ENCODE data around the gene RIN3. TPM values are rescaled to one million over a fixed set of nuclear protein-coding genes. Genes with fewer than 3 reads are reported as not detected.

Gene RIN3
- polyA plus RNA-seq, 3 donors = 42.8 to 144 (median 54.6) TPM

DNA sequence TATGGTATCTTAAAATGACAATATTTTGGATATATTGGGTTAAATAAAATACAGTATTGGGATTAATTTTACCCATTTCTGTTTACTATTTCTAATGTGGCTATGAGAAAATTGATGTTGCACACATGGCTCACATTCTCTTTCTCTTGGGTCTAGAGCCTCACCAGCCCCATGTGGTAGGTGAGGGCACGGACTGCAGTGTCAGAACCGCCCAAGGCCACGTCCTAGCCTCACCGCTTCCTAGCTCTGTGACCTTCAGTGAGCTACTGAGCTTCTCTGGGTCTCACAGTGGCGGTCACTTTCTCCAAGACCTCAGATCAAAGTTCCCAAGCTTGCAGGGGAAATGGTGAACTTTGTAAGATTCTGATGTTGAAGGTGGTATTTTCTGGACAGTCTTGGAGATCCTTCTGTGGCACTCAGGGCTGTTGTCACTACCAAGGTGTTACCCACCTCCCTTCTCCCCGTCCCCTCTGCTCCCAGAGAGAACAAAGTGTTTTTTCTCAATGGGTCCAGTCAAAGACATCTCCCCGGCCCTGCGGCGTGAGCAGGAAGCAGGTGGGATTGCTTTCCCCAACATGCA, 87.6 kb downstream of the RIN3 start:
- no peak for DNase-seq
- Mint-ChIP-seq H3K9me3 (peaks cover 0 to 5% (median under 1%) of the 10 kb centered on the region in 7 donors), H3K27me3 (ENCODE audit: low read depth in 3 of 3) (peaks cover 0 to 3% (median 2%) of the 10 kb centered on the region in 3 donors), H3K27ac (peak overlapping the region in 2 of 7 donors; percentile 68 to 76), H3K4me3 (no peak overlapping the region), H3K4me1 (peaks cover 40% of the 10 kb centered on the region), H3K36me3 (peaks cover 61 to 66% of the 10 kb centered on the region in 2 donors)
- Histone ChIP-seq H3K36me3 (replicated peaks in 1 of 2; ENCODE audit: control insufficient read depth in 1 of 2, insufficient read depth in 2 of 2, low read length in 2 of 2) (peaks cover 14 to 79% of the 10 kb centered on the region in 2 donors), H3K27ac (ENCODE audit: low read depth in 1 of 2, low read length in 2 of 2) (no peak overlapping the region), H3K4me3 (replicated peaks in 1 of 3; ENCODE audit: low read depth in 2 of 3, low read length in 3 of 3) (no peak overlapping the region), H3K9ac (ENCODE audit: insufficient read depth, low read length, poor library complexity, severe bottlenecking) (no peak overlapping the region), H3K9me3 (replicated peaks in 1 of 2; ENCODE audit: control insufficient read depth in 1 of 2, insufficient read depth in 1 of 2, low read length in 2 of 2) (no peaks in the 10 kb centered on the region), H2AFZ (ENCODE audit: insufficient read depth, low read depth, low read length, poor library complexity, severe bottlenecking) (no peak overlapping the region), H3K79me2 (ENCODE audit: insufficient read depth, low read length) (peaks cover 19% of the 10 kb centered on the region), H3K4me1 (ENCODE audit: control insufficient read depth in 1 of 2, insufficient read depth in 2 of 2, low read length in 2 of 2) (peaks cover 22 to 23% of the 10 kb centered on the region in 2 donors), H3K4me2 (replicated peaks; ENCODE audit: extremely low read depth, low read length, poor library complexity, severe bottlenecking) (no peak overlapping the region), H3K27me3 (ENCODE audit: control insufficient read depth in 2 of 2, insufficient read depth in 2 of 2, low read length in 2 of 2) (no peaks in the 10 kb centered on the region), H4K20me1 (ENCODE audit: insufficient read depth, low read length) (peaks cover 100% of the 10 kb centered on the region)
- 99% methylated on average over 8 of the region's 9 CpGs for WGBS (ENCODE audit: insufficient coverage)
- intact Hi-C loops (cut with micrococcal nuclease) = no loop called here
- TF ChIP-seq CTCF (IDR thresholded peaks at IDR 0.05) = no peak

DNA sequence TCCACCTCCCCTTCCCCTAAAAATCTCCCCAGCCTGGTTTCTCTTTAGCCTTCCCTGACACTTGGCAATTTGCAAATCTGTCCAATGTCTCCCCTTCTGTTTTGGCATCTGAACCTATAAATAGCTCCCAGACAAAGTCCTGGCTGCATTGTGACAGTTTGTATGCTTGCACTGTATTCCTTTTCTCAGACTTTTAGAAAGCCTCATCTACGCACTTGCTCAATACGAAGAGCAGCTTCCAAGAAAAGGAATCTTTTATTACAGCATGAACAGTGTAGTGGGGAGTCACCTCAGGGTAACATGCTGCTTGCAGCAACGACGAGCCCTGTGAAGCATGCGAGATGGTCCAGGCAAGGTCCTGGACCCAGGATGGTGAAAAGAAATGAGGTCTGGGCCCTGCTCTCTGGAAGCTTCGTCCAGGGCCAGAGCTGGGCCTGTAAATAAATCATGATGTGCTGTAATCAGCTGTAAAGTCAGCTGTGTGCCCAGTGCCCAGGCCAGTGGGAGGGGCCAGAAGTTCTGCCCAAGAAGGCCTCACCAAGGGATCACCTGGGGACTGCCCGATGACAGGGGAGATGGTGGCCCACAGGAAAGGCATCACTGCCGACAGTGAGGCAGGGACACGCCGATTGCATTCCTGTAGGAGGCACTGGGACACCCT, 88.3 kb downstream of the RIN3 start:
- no peak overlapping the region for H3K4me3 Mint-ChIP-seq
- peaks cover 8 to 79% of the 10 kb centered on the region in 2 donors for H3K36me3 ChIP-seq (replicated peaks in 1 of 2; ENCODE audit: control insufficient read depth in 1 of 2, insufficient read depth in 2 of 2, low read length in 2 of 2)
- H4K20me1 ChIP-seq (ENCODE audit: insufficient read depth, low read length) = peaks cover 100% of the 10 kb centered on the region
- intact Hi-C loops (cut with micrococcal nuclease) = no loop called here
- H3K27me3 ChIP-seq (ENCODE audit: control insufficient read depth in 2 of 2, insufficient read depth in 2 of 2, low read length in 2 of 2) = no peaks in the 10 kb centered on the region
- no peak overlapping the region for H3K27ac ChIP-seq (ENCODE audit: low read depth in 1 of 2, low read length in 2 of 2)
- peaks cover 59 to 64% of the 10 kb centered on the region in 2 donors for H3K36me3 Mint-ChIP-seq
- H3K79me2 ChIP-seq (ENCODE audit: insufficient read depth, low read length) = peaks cover 19% of the 10 kb centered on the region
- 82% methylated on average over 8 of the region's 10 CpGs for WGBS (ENCODE audit: insufficient coverage)
- DNase-seq = no peak
- H3K4me1 ChIP-seq (ENCODE audit: control insufficient read depth in 1 of 2, insufficient read depth in 2 of 2, low read length in 2 of 2) = peaks cover 22 to 23% of the 10 kb centered on the region in 2 donors
- H3K9ac ChIP-seq (ENCODE audit: insufficient read depth, low read length, poor library complexity, severe bottlenecking) = no peak overlapping the region
- no peak overlapping the region for H3K4me3 ChIP-seq (replicated peaks in 1 of 3; ENCODE audit: low read depth in 2 of 3, low read length in 3 of 3)
- peaks cover 0 to 5% (median 4%) of the 10 kb centered on the region in 7 donors for H3K9me3 Mint-ChIP-seq
- no peaks in the 10 kb centered on the region for H3K9me3 ChIP-seq (replicated peaks in 1 of 2; ENCODE audit: control insufficient read depth in 1 of 2, insufficient read depth in 1 of 2, low read length in 2 of 2)
- no peak overlapping the region for H3K27ac Mint-ChIP-seq
- H3K27me3 Mint-ChIP-seq (ENCODE audit: low read depth in 3 of 3) = peaks cover 0 to 3% (median 2%) of the 10 kb centered on the region in 3 donors
- no peak overlapping the region for H3K4me2 ChIP-seq (replicated peaks; ENCODE audit: extremely low read depth, low read length, poor library complexity, severe bottlenecking)
- peaks cover 34% of the 10 kb centered on the region for H3K4me1 Mint-ChIP-seq
- H2AFZ ChIP-seq (ENCODE audit: insufficient read depth, low read depth, low read length, poor library complexity, severe bottlenecking) = no peak overlapping the region
- TF ChIP-seq CTCF (IDR thresholded peaks at IDR 0.05) = no peak
